SH-SY5Y (cell line): ENCODE measurements around the gene FSTL5.

ENCODE experiments used
- GATA2 ChIP-seq: IDR thresholded peaks from 2 replicates; pipeline ENCODE4 v1.6.1; 2011; ENCODE audit warnings: mild to moderate bottlenecking, low read depth, low read length
- GATA3 ChIP-seq: IDR thresholded peaks from 2 replicates; pipeline ENCODE4 v1.6.1; 2011; ENCODE audit warnings: low read depth, mild to moderate bottlenecking, low read length, moderate library complexity

DNA sequence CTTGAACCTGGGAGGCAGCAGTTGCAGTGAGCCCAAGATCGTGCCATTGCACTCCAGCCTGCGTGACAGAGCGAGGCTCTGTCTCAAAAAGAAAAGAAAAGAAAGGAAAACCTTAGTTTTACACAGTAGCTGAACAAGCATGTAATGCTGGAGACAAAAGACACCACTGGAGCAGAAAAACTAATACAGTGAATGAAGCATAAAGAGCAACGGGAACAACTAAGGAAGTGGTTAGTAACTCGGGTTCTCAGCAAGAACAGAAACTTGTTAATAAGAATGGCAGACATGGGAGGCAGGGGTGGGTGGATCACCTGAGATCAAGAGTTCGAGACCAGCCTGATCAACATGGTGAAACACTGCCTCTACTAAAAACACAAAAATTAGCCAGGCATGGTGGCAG lies 263.7 kb downstream of the FSTL5 start:
- TF ChIP-seq GATA2, result no peak
- no peak for TF ChIP-seq GATA3
